ENCODE measurements around the gene ZDHHC24.
A peak's percentile ranks its signal among the peaks of the same experiment; 100 is the strongest.

ZDHHC24 gene

GRCh38 chr11:66493130-66493529 lies 52.7 kb downstream of the ZDHHC24 start:
- DNase-seq: no peak

GRCh38 chr11:66492161-66492865 lies 53.5 kb downstream of the ZDHHC24 start:
- DNase-seq: no peak

- no peak for DNase-seq
These were observed 54.4 kb downstream of the ZDHHC24 start for GRCh38 chr11:66491315-66491935.

GRCh38 chr11:66489636-66490035 lies 56.2 kb downstream of the ZDHHC24 start:
- no peak for DNase-seq

- no peak for DNase-seq
These were observed 56.9 kb downstream of the ZDHHC24 start for GRCh38 chr11:66488957-66489356.

GRCh38 chr11:66484806-66485380 lies 61.0 kb downstream of the ZDHHC24 start:
- DNase-seq: no peak

- DNase-seq: peak; percentile 96
These were observed 65.5 kb downstream of the ZDHHC24 start, which contains the start of gene DPP3 for GRCh38 chr11:66480117-66480938. DPP3 (plus strand) TSS chr11:66480434; CDS start chr11:66482201, 1,767 bp downstream.

GRCh38 chr11:66479394-66480116 lies 66.3 kb downstream of the ZDHHC24 start:
- DNase-seq: peak; percentile 26

GRCh38 chr11:66478729-66479393 lies 67.0 kb downstream of the ZDHHC24 start:
- no peak for DNase-seq

- DNase-seq: no peak
These were observed 68.3 kb downstream of the ZDHHC24 start for GRCh38 chr11:66477263-66478201.

GRCh38 chr11:66476841-66477251 lies 69.0 kb downstream of the ZDHHC24 start:
- DNase-seq: no peak

GRCh38 chr11:66476173-66476840 lies 69.5 kb downstream of the ZDHHC24 start:
- DNase-seq: no peak

- no peak for DNase-seq
These were observed 70.3 kb downstream of the ZDHHC24 start for GRCh38 chr11:66475349-66476172.

GRCh38 chr11:66473608-66474515 lies 72.0 kb downstream of the ZDHHC24 start:
- DNase-seq: no peak

GRCh38 chr11:66473167-66473566 lies 72.7 kb downstream of the ZDHHC24 start:
- DNase-seq: no peak

- no peak for DNase-seq
These were observed 73.8 kb downstream of the ZDHHC24 start for GRCh38 chr11:66472054-66472453.

GRCh38 chr11:66471142-66471541 lies 74.7 kb downstream of the ZDHHC24 start:
- no peak for DNase-seq

All from fibroblast of skin of right quadriceps (primary cell).